Activated naive CD4-positive, alpha-beta T cell treated with anti-CD3 and anti-CD28 coated beads for 36 hours (primary cell): ENCODE data around the gene WFIKKN1. TPM values are rescaled to one million over a fixed set of nuclear protein-coding genes. Genes with fewer than 3 reads are reported as not detected.

Source experiments
- CTCF ChIA-PET: fragments of 350-600 bp; sonication (Branson Sonifier 250); formaldehyde crosslinking; loops from one replicate; lab custom pipeline; 2021; ENCODE audit warnings: antibody characterized with exemption; lab: Charles Lee
- DNase-seq: peaks from one replicate; pipeline ENCODE4 v3.0.0-alpha.2; 2020
- H3K27ac Mint-ChIP-seq: one replicate; pipeline ENCODE4 v1.8.0; 2021; ENCODE audit warnings: mild to moderate bottlenecking, mixed read lengths
- H3K27me3 Mint-ChIP-seq: one replicate; pipeline ENCODE4 v1.8.0; 2021; ENCODE audit warnings: low read depth, mixed read lengths
- H3K36me3 Mint-ChIP-seq: one replicate; pipeline ENCODE4 v1.8.0; 2021; ENCODE audit warnings: low read depth, mixed read lengths
- H3K4me1 Mint-ChIP-seq: one replicate; pipeline ENCODE4 v1.8.0; 2021; ENCODE audit warnings: low read depth, mixed read lengths
- H3K4me3 Mint-ChIP-seq: one replicate; pipeline ENCODE4 v1.8.0; 2021; ENCODE audit warnings: mild to moderate bottlenecking, moderate library complexity, mixed read lengths
- H3K9me3 Mint-ChIP-seq: one replicate; pipeline ENCODE4 v1.8.0; 2021; ENCODE audit warnings: mixed read lengths
- intact Hi-C: fragments of 100-400 bp; cut with micrococcal nuclease; formaldehyde crosslinking; loops from one replicate; pipeline ENCODE4 v1.15.1; 2023
- total RNA-seq, 2 experiments: library from RNA; stranded (reverse); gene quantifications; one replicate each; pipeline ENCODE4 v1.2.3, GENCODE V29; 2021

The WFIKKN1 gene
- total RNA-seq: under 1 TPM; 0.10 to 0.25 TPM

- Mint-ChIP-seq H3K4me3 (no peak within 1 kb of the TSS), H3K27me3 (no peaks in the 10 kb centered on the region), H3K9me3 (no peaks in the 10 kb centered on the region), H3K36me3 (peaks cover 9% of the 10 kb centered on the region), H3K4me1 (peaks cover 7% of the 10 kb centered on the region), H3K27ac (no peak within 1 kb of the TSS)
- CTCF ChIA-PET: no interaction called here
- intact Hi-C loops: no loop called here
- DNase-seq: no peak
These were observed at the start of gene WFIKKN1 for GRCh38 chr16:630815-631405. Gene WFIKKN1 (plus strand): TSS chr16:630985. CDS start chr16:631254, 269 bp downstream.

- no peaks in the 10 kb centered on the region for H3K9me3 Mint-ChIP-seq
- H3K4me1 Mint-ChIP-seq: peaks cover 6% of the 10 kb centered on the region
- H3K4me3 Mint-ChIP-seq: no peak overlapping the region
- no peak for DNase-seq
- H3K27ac Mint-ChIP-seq: no peak overlapping the region
- H3K36me3 Mint-ChIP-seq: no peaks in the 10 kb centered on the region
- intact Hi-C loops: no loop called here
- H3K27me3 Mint-ChIP-seq: no peaks in the 10 kb centered on the region
- CTCF ChIA-PET: no interaction called here
These were observed 48.6 kb upstream of the WFIKKN1 start for GRCh38 chr16:582218-582613.

GRCh38 chr16:582614-583331 lies 48.0 kb upstream of the WFIKKN1 start:
- intact Hi-C loops: no loop called here
- Mint-ChIP-seq H3K4me3 (no peak overlapping the region), H3K4me1 (peaks cover 9% of the 10 kb centered on the region), H3K27me3 (no peaks in the 10 kb centered on the region), H3K36me3 (peaks cover 2% of the 10 kb centered on the region), H3K9me3 (no peaks in the 10 kb centered on the region), H3K27ac (no peak overlapping the region)
- CTCF ChIA-PET: no interaction called here
- no peak for DNase-seq

- H3K9me3 Mint-ChIP-seq: no peaks in the 10 kb centered on the region
- intact Hi-C loops: no loop called here
These were observed 47.3 kb upstream of the WFIKKN1 start for GRCh38 chr16:583470-583814.

GRCh38 chr16:583815-584591 lies 46.8 kb upstream of the WFIKKN1 start:
- Mint-ChIP-seq H3K9me3 (no peaks in the 10 kb centered on the region), H3K27me3 (no peaks in the 10 kb centered on the region), H3K4me3 (no peak overlapping the region), H3K36me3 (peaks cover 3% of the 10 kb centered on the region), H3K4me1 (peaks cover 12% of the 10 kb centered on the region), H3K27ac (no peak overlapping the region)
- no peak for DNase-seq
- CTCF ChIA-PET: no interaction called here
- intact Hi-C loops: no loop called here

More at GRCh38 chr16:583470-583814, 47.3 kb upstream of the WFIKKN1 start:
- H3K36me3 Mint-ChIP-seq: peaks cover 3% of the 10 kb centered on the region
- H3K4me3 Mint-ChIP-seq: no peak overlapping the region
- H3K27ac Mint-ChIP-seq: no peak overlapping the region
- DNase-seq: no peak
- CTCF ChIA-PET: no interaction called here
- no peaks in the 10 kb centered on the region for H3K27me3 Mint-ChIP-seq
- H3K4me1 Mint-ChIP-seq: peaks cover 12% of the 10 kb centered on the region

GRCh38 chr16:585351-585750 lies 45.4 kb upstream of the WFIKKN1 start:
- peaks cover 9% of the 10 kb centered on the region for H3K4me1 Mint-ChIP-seq
- intact Hi-C loops: loop anchor here (5.0 kb wide), 1 partner anchor 203 kb away; the partner anchor contains the start of gene PGAP6
- H3K36me3 Mint-ChIP-seq: peaks cover 3% of the 10 kb centered on the region
- CTCF ChIA-PET: interaction anchor here (0.8 kb wide), 1 partner anchor 24 kb away, joined by 3 read pairs; no protein-coding TSS in a partner anchor
- no peaks in the 10 kb centered on the region for H3K9me3 Mint-ChIP-seq
- no peak for DNase-seq
- H3K4me3 Mint-ChIP-seq: no peak overlapping the region
- H3K27me3 Mint-ChIP-seq: no peaks in the 10 kb centered on the region
- H3K27ac Mint-ChIP-seq: no peak overlapping the region

- no peaks in the 10 kb centered on the region for H3K9me3 Mint-ChIP-seq
- CTCF ChIA-PET: no interaction called here
- no peak overlapping the region for H3K27ac Mint-ChIP-seq
These were observed 44.6 kb upstream of the WFIKKN1 start for GRCh38 chr16:586047-586644.

GRCh38 chr16:586645-587590 lies 43.9 kb upstream of the WFIKKN1 start:
- Mint-ChIP-seq H3K9me3 (no peaks in the 10 kb centered on the region), H3K4me1 (peaks cover 20% of the 10 kb centered on the region), H3K27ac (peak overlapping the region; percentile 95), H3K4me3 (peak overlapping the region; percentile 91), H3K36me3 (peaks cover 3% of the 10 kb centered on the region), H3K27me3 (no peaks in the 10 kb centered on the region)
- intact Hi-C loops: loop anchor here (5.0 kb wide), 1 partner anchor 205 kb away; the partner anchor contains the start of gene PGAP6
- DNase-seq: no peak
- CTCF ChIA-PET: interaction anchor here (0.7 kb wide), 1 partner anchor 198 kb away, joined by 5 read pairs; no protein-coding TSS in a partner anchor

More at GRCh38 chr16:586047-586644, 44.6 kb upstream of the WFIKKN1 start:
- Mint-ChIP-seq H3K36me3 (peaks cover 3% of the 10 kb centered on the region), H3K27me3 (no peaks in the 10 kb centered on the region), H3K4me1 (peaks cover 16% of the 10 kb centered on the region), H3K4me3 (peak overlapping the region; percentile 12)
- no peak for DNase-seq
- intact Hi-C loops: loop anchor here (5.0 kb wide), 1 partner anchor 204 kb away; the partner anchor contains the start of gene PGAP6

- DNase-seq: peak; percentile 63
- peaks cover 3% of the 10 kb centered on the region for H3K36me3 Mint-ChIP-seq
- intact Hi-C loops: loop anchor here (2.0 to 5.0 kb wide), 2 partner anchors 22 to 206 kb away; partner anchors contain the start of genes NHLRC4 and PGAP6
- CTCF ChIA-PET: no interaction called here
- peak overlapping the region; percentile 95 for H3K27ac Mint-ChIP-seq
- peak overlapping the region; percentile 91 for H3K4me3 Mint-ChIP-seq
- H3K4me1 Mint-ChIP-seq: peaks cover 26% of the 10 kb centered on the region
- no peaks in the 10 kb centered on the region for H3K27me3 Mint-ChIP-seq
- no peaks in the 10 kb centered on the region for H3K9me3 Mint-ChIP-seq
These were observed 42.2 kb upstream of the WFIKKN1 start for GRCh38 chr16:588639-588888.

GRCh38 chr16:588889-589657 lies 41.7 kb upstream of the WFIKKN1 start:
- H3K4me3 Mint-ChIP-seq: peak overlapping the region; percentile 91
- intact Hi-C loops: loop anchor here (1.0 to 5.0 kb wide), 7 partner anchors 19 to 207 kb away; partner anchors contain the start of genes METTL26, NHLRC4, PGAP6 and STUB1
- peak overlapping the region; percentile 96 for H3K27ac Mint-ChIP-seq
- peaks cover 28% of the 10 kb centered on the region for H3K4me1 Mint-ChIP-seq
- H3K9me3 Mint-ChIP-seq: no peaks in the 10 kb centered on the region
- H3K27me3 Mint-ChIP-seq: no peaks in the 10 kb centered on the region
- CTCF ChIA-PET: no interaction called here
- peaks cover 3% of the 10 kb centered on the region for H3K36me3 Mint-ChIP-seq
- peak; percentile 98 for DNase-seq
